Gastrocnemius medialis (tissue), 4 donors: ENCODE data around the gene EPHA5.

Experiments
- POLR2A ChIP-seq, 2 donors: fragments of 450-650 bp; IDR thresholded peaks; one replicate each; pipeline ENCODE4 v1.6.1; 2017; ENCODE audit warnings: antibody characterized with exemption in 2 of 2, mild to moderate bottlenecking in 2 of 2, moderate library complexity in 2 of 2
- TF ChIP-seq, protein P1 (sequence below), 5 experiments: fragments of 450-650 bp in 3 of 5; fragments of 200-600 bp in 2 of 5; sonication (generic) in 2 of 5; IDR thresholded peaks in 4 of 5; conservative IDR thresholded peaks in 1 of 5; 1 replicate in 4 of 5; 2 replicates in 1 of 5; pipeline ENCODE4 v1.5.1; 2016 to 2019; ENCODE audit warnings: antibody characterized with exemption in 5 of 5, mild to moderate bottlenecking in 3 of 5, moderate library complexity in 3 of 5

DNA sequence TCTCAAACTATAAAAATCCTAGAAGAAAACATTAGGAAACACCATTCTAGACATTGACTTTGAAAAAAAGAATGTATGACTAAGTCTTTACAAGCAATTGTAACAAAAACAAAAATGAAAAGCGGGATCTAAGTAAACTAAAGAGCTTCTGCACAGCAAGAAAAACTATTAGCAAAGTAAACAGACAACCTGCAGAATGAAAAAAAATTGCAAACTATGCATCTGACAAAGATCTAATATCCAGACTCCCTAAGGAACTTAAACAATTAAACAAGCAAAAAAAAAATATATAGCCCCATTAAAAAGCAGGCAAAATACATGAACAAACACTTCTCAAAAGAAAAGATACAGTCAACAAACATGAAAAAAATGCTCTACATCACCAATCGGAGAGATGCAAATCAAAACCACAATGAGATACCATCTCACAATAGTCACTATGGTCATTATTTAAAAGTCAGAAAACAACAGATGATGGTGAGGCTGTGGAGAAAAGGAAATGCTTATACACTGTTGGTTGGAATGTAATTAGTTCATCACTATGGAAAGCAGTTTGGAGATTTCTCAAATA is 168.1 kb downstream of the EPHA5 start:
- TF ChIP-seq, protein P1, sequence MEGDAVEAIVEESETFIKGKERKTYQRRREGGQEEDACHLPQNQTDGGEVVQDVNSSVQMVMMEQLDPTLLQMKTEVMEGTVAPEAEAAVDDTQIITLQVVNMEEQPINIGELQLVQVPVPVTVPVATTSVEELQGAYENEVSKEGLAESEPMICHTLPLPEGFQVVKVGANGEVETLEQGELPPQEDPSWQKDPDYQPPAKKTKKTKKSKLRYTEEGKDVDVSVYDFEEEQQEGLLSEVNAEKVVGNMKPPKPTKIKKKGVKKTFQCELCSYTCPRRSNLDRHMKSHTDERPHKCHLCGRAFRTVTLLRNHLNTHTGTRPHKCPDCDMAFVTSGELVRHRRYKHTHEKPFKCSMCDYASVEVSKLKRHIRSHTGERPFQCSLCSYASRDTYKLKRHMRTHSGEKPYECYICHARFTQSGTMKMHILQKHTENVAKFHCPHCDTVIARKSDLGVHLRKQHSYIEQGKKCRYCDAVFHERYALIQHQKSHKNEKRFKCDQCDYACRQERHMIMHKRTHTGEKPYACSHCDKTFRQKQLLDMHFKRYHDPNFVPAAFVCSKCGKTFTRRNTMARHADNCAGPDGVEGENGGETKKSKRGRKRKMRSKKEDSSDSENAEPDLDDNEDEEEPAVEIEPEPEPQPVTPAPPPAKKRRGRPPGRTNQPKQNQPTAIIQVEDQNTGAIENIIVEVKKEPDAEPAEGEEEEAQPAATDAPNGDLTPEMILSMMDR (IDR thresholded peaks at IDR 0.05 in 4 of 5, conservative IDR thresholded peaks at IDR 0.05 in 1 of 5): no peak
- no peak for TF ChIP-seq POLR2A (IDR thresholded peaks at IDR 0.05)
